Naive thymus-derived CD8-positive, alpha-beta T cell (primary cell): Measurements from ENCODE around the gene GJB5. TPM values are rescaled to one million over a fixed set of nuclear protein-coding genes. Genes with fewer than 3 reads are reported as not detected.

Experiments used
- ATAC-seq, 2 donors: fragments of 150-1000 bp; cut with Tn5 transposase in 1 of 2; sonication (Bioruptor Pico), chemical (Tn5 transposase) in 1 of 2; 1 replicate in 1 of 2; 2 replicates in 1 of 2; pipeline ENCODE4 v1.10.0; 2021; ENCODE audit warnings: mild to moderate bottlenecking in 2 of 2, moderate library complexity in 2 of 2
- POLR2A ChIA-PET: fragments of 350-600 bp; sonication (Branson Sonifier 250); formaldehyde crosslinking; loops from one replicate; lab custom pipeline; 2021; ENCODE audit warnings: antibody characterized with exemption; lab: Charles Lee
- DNase-seq, 10 donors: peaks; one replicate each; pipeline versions ENCODE4 v3.0.0 to v3.0.0-alpha.2; 2020 to 2022
- H3K27ac Mint-ChIP-seq, 10 donors: one replicate each; pipeline ENCODE4 v1.8.0; 2020 to 2022; ENCODE audit warnings: mild to moderate bottlenecking in 10 of 10, mixed read lengths in 10 of 10, moderate library complexity in 4 of 10, inconsistent platforms in 1 of 10
- H3K27me3 Mint-ChIP-seq, 5 donors: one replicate each; pipeline ENCODE4 v1.8.0; 2021 to 2022; ENCODE audit warnings: mixed read lengths in 5 of 5
- H3K36me3 Mint-ChIP-seq, 3 donors: one replicate each; pipeline ENCODE4 v1.8.0; 2020 to 2022; ENCODE audit warnings: mixed read lengths in 3 of 3, mild to moderate bottlenecking in 2 of 3, inconsistent platforms in 1 of 3
- H3K4me1 Mint-ChIP-seq, 4 donors: one replicate each; pipeline ENCODE4 v1.8.0; 2021 to 2022; ENCODE audit warnings: mixed read lengths in 4 of 4
- H3K4me3 Mint-ChIP-seq, 10 donors: one replicate each; pipeline ENCODE4 v1.8.0; 2020 to 2022; ENCODE audit warnings: mild to moderate bottlenecking in 10 of 10, mixed read lengths in 10 of 10, moderate library complexity in 6 of 10, inconsistent platforms in 1 of 10
- H3K9me3 Mint-ChIP-seq, 9 donors: one replicate each; pipeline ENCODE4 v1.8.0; 2020 to 2022; ENCODE audit warnings: mixed read lengths in 9 of 9, mild to moderate bottlenecking in 3 of 9, inconsistent platforms in 1 of 9, moderate library complexity in 1 of 9
- polyA plus RNA-seq, 3 donors: library from polyadenylated mRNA; unstranded; fragments of 300-500 nt; fragmentation: Illumina TruSeq; gene quantifications; one replicate each; pipeline ENCODE4 v1.2.3, GENCODE V29; 2021
- total RNA-seq, 8 experiments: library from RNA in 2 of 8; stranded (reverse) in 2 of 8; gene quantifications; one replicate each; pipeline ENCODE4 v1.2.3 and lab custom pipeline; 2021 to 2026

The GJB5 gene
- total and polyA plus RNA-seq, 5 experiments from 2014 or later: not detected

- peaks cover 10 to 40% (median 19%) of the 10 kb centered on the region in 5 donors for H3K27me3 Mint-ChIP-seq
These were observed 38.3 kb downstream of the GJB5 start, which contains the start of gene GJA4 for GRCh38 chr1:34792868-34793727. Gene GJA4, plus strand, starts transcription at chr1:34792999. Its CDS starts 1,215 bp downstream, at chr1:34794214.

GRCh38 chr1:34794001-34794789 is 39.3 kb downstream of the GJB5 start:
- Mint-ChIP-seq H3K27me3 (peaks cover 10 to 30% (median 17%) of the 10 kb centered on the region in 5 donors), H3K27ac (no peak overlapping the region), H3K36me3 (no peaks in the 10 kb centered on the region), H3K9me3 (no peaks in the 10 kb centered on the region), H3K4me3 (no peak overlapping the region), H3K4me1 (peaks cover 2 to 11% (median 9%) of the 10 kb centered on the region in 4 donors)
- DNase-seq (no peak), ATAC-seq (no peak)
- POLR2A ChIA-PET: no interaction called here

More at GRCh38 chr1:34792868-34793727, 38.3 kb downstream of the GJB5 start, which contains the start of gene GJA4:
- DNase-seq (peak in 2 of 10 donors; percentile 6 to 21), ATAC-seq (peak; percentile 33 to 45)
- POLR2A ChIA-PET: no interaction called here
- Mint-ChIP-seq H3K27ac (peak within 1 kb of the TSS in 3 of 10 donors; percentile 33 to 66 (median 42)), H3K36me3 (no peaks in the 10 kb centered on the region), H3K4me3 (peak within 1 kb of the TSS; percentile 51 to 82 (median 70)), H3K4me1 (peaks cover 2 to 11% (median 9%) of the 10 kb centered on the region in 4 donors), H3K9me3 (no peaks in the 10 kb centered on the region)

GRCh38 chr1:34794790-34795180 is 39.9 kb downstream of the GJB5 start:
- POLR2A ChIA-PET: no interaction called here

GRCh38 chr1:34795916-34796315 is 41.1 kb downstream of the GJB5 start:
- ATAC-seq (no peak), DNase-seq (no peak)
- Mint-ChIP-seq H3K27ac (no peak overlapping the region), H3K36me3 (no peaks in the 10 kb centered on the region), H3K4me3 (no peak overlapping the region), H3K27me3 (peaks cover 3 to 14% (median 11%) of the 10 kb centered on the region in 5 donors), H3K9me3 (no peaks in the 10 kb centered on the region), H3K4me1 (peaks cover 2 to 11% (median 9%) of the 10 kb centered on the region in 4 donors)
- POLR2A ChIA-PET: no interaction called here

More at GRCh38 chr1:34794790-34795180, 39.9 kb downstream of the GJB5 start:
- DNase-seq (no peak), ATAC-seq (no peak)
- Mint-ChIP-seq H3K27ac (no peak overlapping the region), H3K9me3 (no peaks in the 10 kb centered on the region), H3K36me3 (no peaks in the 10 kb centered on the region), H3K4me3 (peak overlapping the region in 2 of 10 donors; percentile 10 to 41), H3K27me3 (peaks cover 9 to 24% (median 17%) of the 10 kb centered on the region in 5 donors), H3K4me1 (peaks cover 2 to 11% (median 9%) of the 10 kb centered on the region in 4 donors)

- no peaks in the 10 kb centered on the region for H3K36me3 Mint-ChIP-seq
- ATAC-seq: no peak
- no peak overlapping the region for H3K4me3 Mint-ChIP-seq
- H3K4me1 Mint-ChIP-seq: peaks cover 2 to 7% (median 6%) of the 10 kb centered on the region in 4 donors
- DNase-seq: no peak
- peaks cover 1 to 9% (median 5%) of the 10 kb centered on the region in 5 donors for H3K27me3 Mint-ChIP-seq
- H3K9me3 Mint-ChIP-seq: no peaks in the 10 kb centered on the region
- POLR2A ChIA-PET: no interaction called here
- H3K27ac Mint-ChIP-seq: peak overlapping the region in 1 of 10 donors; percentile 63
These were observed 42.1 kb downstream of the GJB5 start for GRCh38 chr1:34796990-34797389.

- Mint-ChIP-seq H3K4me3 (no peak overlapping the region), H3K27me3 (no peaks in the 10 kb centered on the region), H3K36me3 (peaks cover 6 to 11% (median 9%) of the 10 kb centered on the region in 3 donors), H3K27ac (no peak overlapping the region), H3K4me1 (no peaks in the 10 kb centered on the region), H3K9me3 (peaks cover 0 to 11% (median 0%) of the 10 kb centered on the region in 9 donors)
- POLR2A ChIA-PET: no interaction called here
- DNase-seq: no peak
- ATAC-seq: no peak
These were observed 45.4 kb downstream of the GJB5 start for GRCh38 chr1:34800214-34800613.

- Mint-ChIP-seq H3K4me3 (no peak overlapping the region), H3K9me3 (peaks cover 0 to 11% (median 0%) of the 10 kb centered on the region in 9 donors), H3K27ac (peak overlapping the region in 1 of 10 donors; percentile 75), H3K36me3 (peaks cover 6 to 13% (median 11%) of the 10 kb centered on the region in 3 donors), H3K4me1 (no peaks in the 10 kb centered on the region), H3K27me3 (no peaks in the 10 kb centered on the region)
- ATAC-seq: no peak
- POLR2A ChIA-PET: no interaction called here
- no peak for DNase-seq
These were observed 48.9 kb downstream of the GJB5 start for GRCh38 chr1:34803770-34804169.

- ATAC-seq: no peak
- Mint-ChIP-seq H3K4me1 (peaks cover 0 to 6% (median under 1%) of the 10 kb centered on the region in 4 donors), H3K36me3 (peaks cover 8 to 24% (median 11%) of the 10 kb centered on the region in 3 donors), H3K9me3 (peaks cover 0 to 20% (median 6%) of the 10 kb centered on the region in 9 donors), H3K27me3 (no peaks in the 10 kb centered on the region), H3K4me3 (no peak overlapping the region), H3K27ac (no peak overlapping the region)
- DNase-seq: no peak
- POLR2A ChIA-PET: no interaction called here
These were observed 51.5 kb downstream of the GJB5 start for GRCh38 chr1:34806396-34806795.

Other genes starting within 250 kb of the GJB5 start
- not detected for gene GJB4, start 4.7 kb downstream of the GJB5 start, total RNA-seq
- not detected for gene GJB4, start 4.7 kb downstream of the GJB5 start, polyA plus RNA-seq
- gene GJB3, start 26.2 kb downstream of the GJB5 start, total RNA-seq: not detected
- gene GJB3, start 26.2 kb downstream of the GJB5 start, polyA plus RNA-seq: not detected
- not detected for gene GJA4, start 38.0 kb downstream of the GJB5 start, total RNA-seq
- not detected for gene GJA4, start 38.0 kb downstream of the GJB5 start, polyA plus RNA-seq
- gene SMIM12, start 104.7 kb downstream of the GJB5 start, total RNA-seq: 10 to 100 TPM; 40.9 to 42.2 TPM
- 10 to 100 TPM; 59.1 to 77.3 (median 71.7) TPM for gene SMIM12, start 104.7 kb downstream of the GJB5 start, polyA plus RNA-seq
- under 1 TPM; 0.77 to 0.81 TPM for gene DLGAP3, start 174.6 kb downstream of the GJB5 start, total RNA-seq
- gene DLGAP3, start 174.6 kb downstream of the GJB5 start, polyA plus RNA-seq: under 1 TPM; 0.06 to 0.27 (median 0.16) TPM
- gene TMEM35B, start 230.3 kb downstream of the GJB5 start, total RNA-seq: 10 to 100 TPM; 34.3 to 36.4 TPM
- 100 to 1,000 TPM; 145 to 154 (median 146) TPM for gene TMEM35B, start 230.3 kb downstream of the GJB5 start, polyA plus RNA-seq